MM.1S (cell line): ENCODE data around the gene CEACAM5.

ENCODE experiments used
- DNase-seq: peaks from one replicate; pipeline ENCODE4 v3.0.0-alpha.2; 2015
- H2AFZ ChIP-seq: fragments of 300-600 bp; sonication (generic); 2 replicates; pipeline ENCODE4 v1.6.0; 2016; ENCODE audit warnings: antibody characterized with exemption, low read length
- H3F3A ChIP-seq: fragments of 300-600 bp; sonication (generic); 2 replicates; pipeline ENCODE4 v1.6.1; 2016; ENCODE audit warnings: mild to moderate bottlenecking, antibody characterized with exemption, low read length, moderate library complexity, mixed read lengths; ENCODE audit not compliant: insufficient read depth
- H3K27ac ChIP-seq: fragments of 300-600 bp; sonication (generic); 2 replicates; pipeline ENCODE4 v1.5.1; 2016; ENCODE audit warnings: mild to moderate bottlenecking, low read length
- H3K27me3 ChIP-seq: fragments of 300-600 bp; sonication (generic); replicated peaks from 2 replicates; pipeline ENCODE4 v1.6.0; 2016; ENCODE audit warnings: low read length; ENCODE audit not compliant: insufficient read depth
- H3K36me3 ChIP-seq: fragments of 300-600 bp; sonication (generic); replicated peaks from 2 replicates; pipeline ENCODE4 v1.6.1; 2016; ENCODE audit warnings: mild to moderate bottlenecking, low read length, mixed read lengths; ENCODE audit not compliant: insufficient read depth
- H3K4me1 ChIP-seq: fragments of 300-600 bp; sonication (generic); 2 replicates; pipeline ENCODE4 v1.6.1; 2016; ENCODE audit warnings: low read length, mixed read lengths
- H3K4me2 ChIP-seq: fragments of 300-600 bp; sonication (generic); 2 replicates; pipeline ENCODE4 v1.6.0; 2016; ENCODE audit warnings: low read depth, low read length
- H3K4me3 ChIP-seq: fragments of 300-600 bp; sonication (generic); 2 replicates; pipeline ENCODE4 v1.5.1; 2016; ENCODE audit warnings: low read length, mixed read lengths
- H3K79me2 ChIP-seq: fragments of 300-600 bp; sonication (generic); 2 replicates; pipeline ENCODE4 v1.6.1; 2016; ENCODE audit warnings: mixed run types, low read length, mixed read lengths
- H3K9ac ChIP-seq: fragments of 300-600 bp; sonication (generic); 2 replicates; pipeline ENCODE4 v1.6.1; 2016; ENCODE audit warnings: low read length, mixed read lengths
- H3K9me2 ChIP-seq: fragments of 300-600 bp; sonication (generic); replicated peaks from 2 replicates; pipeline ENCODE4 v1.6.1; 2016; ENCODE audit warnings: mild to moderate bottlenecking, low read length, mixed read lengths; ENCODE audit not compliant: insufficient read depth
- H3K9me3 ChIP-seq: fragments of 300-600 bp; sonication (generic); replicated peaks from 2 replicates; pipeline ENCODE4 v1.6.1; 2016; ENCODE audit warnings: mild to moderate bottlenecking, low read length, mixed read lengths; ENCODE audit not compliant: insufficient read depth
- H4K20me1 ChIP-seq: fragments of 300-600 bp; sonication (generic); 2 replicates; pipeline ENCODE4 v1.6.1; 2016; ENCODE audit warnings: mild to moderate bottlenecking, low read length, moderate library complexity, mixed read lengths; ENCODE audit not compliant: insufficient read depth
- EZH2 ChIP-seq: fragments of 300-600 bp; sonication (generic); optimal IDR thresholded peaks from 2 replicates; pipeline ENCODE3; 2017; ENCODE audit warnings: low read depth, mild to moderate bottlenecking, antibody characterized with exemption, low read length, mixed read lengths
- EZH2phosphoT487 ChIP-seq: fragments of 300-600 bp; sonication (generic); IDR thresholded peaks from 2 replicates; pipeline ENCODE4 v1.6.1; 2018; ENCODE audit warnings: antibody characterized with exemption, low read length
- TF ChIP-seq, protein P1 (sequence below): fragments of 300-600 bp; sonication (generic); IDR thresholded peaks from 2 replicates; pipeline ENCODE4 v1.5.1; 2016; ENCODE audit warnings: antibody characterized with exemption, low read length, mixed read lengths

The CEACAM5 gene

DNA sequence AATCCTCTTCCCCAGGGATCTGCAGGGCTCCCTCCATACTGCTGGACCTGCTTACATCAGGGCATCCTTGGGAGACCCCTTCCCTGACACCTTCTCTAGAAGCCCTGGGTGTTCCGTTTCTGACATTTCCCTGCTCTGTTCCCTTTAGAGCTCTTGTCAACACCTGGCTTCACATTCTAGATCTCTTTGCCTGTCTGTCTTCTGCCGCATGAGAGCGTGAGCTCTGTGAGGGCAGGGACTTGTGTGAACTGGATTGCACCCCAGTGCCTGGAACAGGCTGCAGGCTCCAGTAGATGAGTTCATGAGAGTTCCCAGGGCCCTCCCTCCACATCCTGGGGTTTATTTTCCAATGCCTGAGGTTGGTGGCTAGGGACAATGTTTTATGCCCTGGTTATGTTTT lies 21.0 kb upstream of the CEACAM5 start:
- Histone ChIP-seq H3K79me2 (no peaks in the 10 kb centered on the region), H4K20me1 (no peaks in the 10 kb centered on the region), H3K27ac (no peak overlapping the region), H3K9me3 (no peaks in the 10 kb centered on the region), H3K9ac (no peak overlapping the region), H3F3A (no peaks in the 10 kb centered on the region), H3K36me3 (no peaks in the 10 kb centered on the region), H3K9me2 (no peaks in the 10 kb centered on the region), H3K4me1 (no peaks in the 10 kb centered on the region), H2AFZ (no peak overlapping the region), H3K4me3 (no peak overlapping the region), H3K4me2 (no peak overlapping the region), H3K27me3 (peaks cover 73% of the 10 kb centered on the region)
- TF ChIP-seq EZH2phosphoT487 (no peak), EZH2 (no peak)
- TF ChIP-seq, protein P1, sequence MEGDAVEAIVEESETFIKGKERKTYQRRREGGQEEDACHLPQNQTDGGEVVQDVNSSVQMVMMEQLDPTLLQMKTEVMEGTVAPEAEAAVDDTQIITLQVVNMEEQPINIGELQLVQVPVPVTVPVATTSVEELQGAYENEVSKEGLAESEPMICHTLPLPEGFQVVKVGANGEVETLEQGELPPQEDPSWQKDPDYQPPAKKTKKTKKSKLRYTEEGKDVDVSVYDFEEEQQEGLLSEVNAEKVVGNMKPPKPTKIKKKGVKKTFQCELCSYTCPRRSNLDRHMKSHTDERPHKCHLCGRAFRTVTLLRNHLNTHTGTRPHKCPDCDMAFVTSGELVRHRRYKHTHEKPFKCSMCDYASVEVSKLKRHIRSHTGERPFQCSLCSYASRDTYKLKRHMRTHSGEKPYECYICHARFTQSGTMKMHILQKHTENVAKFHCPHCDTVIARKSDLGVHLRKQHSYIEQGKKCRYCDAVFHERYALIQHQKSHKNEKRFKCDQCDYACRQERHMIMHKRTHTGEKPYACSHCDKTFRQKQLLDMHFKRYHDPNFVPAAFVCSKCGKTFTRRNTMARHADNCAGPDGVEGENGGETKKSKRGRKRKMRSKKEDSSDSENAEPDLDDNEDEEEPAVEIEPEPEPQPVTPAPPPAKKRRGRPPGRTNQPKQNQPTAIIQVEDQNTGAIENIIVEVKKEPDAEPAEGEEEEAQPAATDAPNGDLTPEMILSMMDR: no peak
- DNase-seq: no peak

DNA sequence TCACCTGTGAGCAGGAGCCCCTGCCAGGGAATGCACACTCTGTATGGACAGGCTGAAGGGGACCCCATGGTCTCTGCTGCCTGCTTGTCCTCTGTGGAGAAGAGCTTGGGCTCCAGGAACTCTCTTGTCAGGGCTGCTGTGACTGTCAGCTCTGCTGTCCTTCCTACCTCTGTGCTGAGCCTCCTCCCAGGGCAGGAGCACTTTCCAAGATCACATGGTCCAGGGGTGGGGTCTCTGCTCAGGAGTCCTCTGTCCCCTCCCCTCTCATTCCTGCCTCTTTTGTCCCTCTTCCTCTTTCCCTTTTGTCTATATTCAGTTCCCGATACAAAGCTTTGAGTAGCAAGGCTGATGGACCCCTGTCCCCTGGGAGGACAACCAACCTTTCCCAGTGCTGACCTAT lies 20.3 kb upstream of the CEACAM5 start, which contains the start of gene CEACAM7:
CEACAM7 (minus strand) TSS at position 173 of the 400 bp plus-strand sequence; CDS start at position 68, 105 bp downstream.
- Histone ChIP-seq H3K9me2 (no peaks in the 10 kb centered on the region), H3K27ac (no peak within 1 kb of the TSS), H3F3A (no peaks in the 10 kb centered on the region), H3K4me2 (no peak within 1 kb of the TSS), H2AFZ (no peak within 1 kb of the TSS), H3K79me2 (no peaks in the 10 kb centered on the region), H3K4me1 (no peaks in the 10 kb centered on the region), H3K27me3 (peaks cover 73% of the 10 kb centered on the region), H3K36me3 (no peaks in the 10 kb centered on the region), H4K20me1 (no peaks in the 10 kb centered on the region), H3K9ac (no peak within 1 kb of the TSS), H3K9me3 (no peaks in the 10 kb centered on the region), H3K4me3 (no peak within 1 kb of the TSS)
- TF ChIP-seq, protein P1: no peak
- TF ChIP-seq EZH2phosphoT487 (no peak), EZH2 (no peak)
- DNase-seq: no peak

DNA sequence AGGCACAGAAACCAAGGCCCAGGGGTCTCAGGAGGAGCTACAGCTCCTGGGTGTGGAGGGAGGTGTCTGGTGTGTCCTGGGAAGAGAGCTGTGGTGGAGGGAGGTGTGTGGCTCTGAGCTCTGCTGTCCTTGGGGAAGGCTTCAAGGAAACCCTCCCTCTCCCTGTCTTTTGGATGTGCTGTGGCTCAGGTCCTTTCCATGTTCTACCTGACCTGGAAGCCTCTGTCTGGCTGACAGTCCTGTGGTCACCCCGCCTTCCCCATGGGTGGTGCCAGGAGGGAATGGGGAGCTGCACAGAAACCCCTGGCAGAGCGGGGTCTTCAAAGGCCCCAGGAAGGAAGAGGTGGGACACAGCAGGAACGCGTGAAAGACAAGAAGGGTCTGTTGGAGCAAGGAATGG lies 19.7 kb upstream of the CEACAM5 start:
- no peaks in the 10 kb centered on the region for H3K9me3 ChIP-seq
- no peak overlapping the region for H3K27ac ChIP-seq
- H3K4me2 ChIP-seq: no peak overlapping the region

More for the DNA sequence above, 19.7 kb upstream of the CEACAM5 start:
- TF ChIP-seq EZH2phosphoT487: no peak
- TF ChIP-seq, protein P1: no peak
- no peak for TF ChIP-seq EZH2
- peaks cover 70% of the 10 kb centered on the region for H3K27me3 ChIP-seq
- no peak overlapping the region for H2AFZ ChIP-seq
- DNase-seq: no peak
- H3F3A ChIP-seq: no peaks in the 10 kb centered on the region
- no peaks in the 10 kb centered on the region for H3K36me3 ChIP-seq
- H3K4me3 ChIP-seq: no peak overlapping the region
- no peak overlapping the region for H3K9ac ChIP-seq
- H3K79me2 ChIP-seq: no peaks in the 10 kb centered on the region
- H3K4me1 ChIP-seq: no peaks in the 10 kb centered on the region
- H3K9me2 ChIP-seq: no peaks in the 10 kb centered on the region
- no peaks in the 10 kb centered on the region for H4K20me1 ChIP-seq
